HCT116 (cell line): ENCODE measurements around the gene DNAJC4. TPM values are rescaled to one million over a fixed set of nuclear protein-coding genes. Genes with fewer than 3 reads are reported as not detected.

Experiments used
- ATAC-seq: fragments of 200-7000 bp; cut with Tn5 transposase; 2 replicates; pipeline ENCODE4 v1.9.1; 2020; ENCODE audit warnings: mild to moderate bottlenecking, moderate library complexity
- BruUV-seq: library from RNA; stranded (reverse); fragments of 400-500 nt; replicated peaks from 2 replicates; lab custom pipeline; 2021; lab: Mats Ljungman, UMichigan
- CTCF ChIA-PET: fragments of 300-600 bp; sonication (Branson Sonifier 250); formaldehyde crosslinking; loops from one replicate; lab custom pipeline; 2021; ENCODE audit warnings: antibody characterized with exemption; lab: Charles Lee
- POLR2A ChIA-PET: fragments of 300-600, 350-600 bp; sonication (Branson Sonifier 250); formaldehyde crosslinking; loops from one replicate; lab custom pipeline; 2021; ENCODE audit warnings: antibody characterized with exemption; lab: Charles Lee
- RAD21 ChIA-PET, 2 experiments: fragments of 300-600 bp; sonication (Branson Sonifier 250); formaldehyde crosslinking; loops; one replicate each; lab custom pipeline; 2023; ENCODE audit warnings: low total read pairs in 2 of 2; ENCODE audit not compliant: uncharacterized antibody in 2 of 2, unreplicated experiment in 2 of 2, low non-redundant PET in 1 of 2; lab: Charles Lee
- DNase-seq: peaks from one replicate; pipeline ENCODE4 v3.0.0-alpha.2; 2010; ENCODE audit warnings: low read depth, low spot score
- H2AFZ ChIP-seq: fragments of 200-600 bp; shearing (Covaris generic), sonication (generic); 2 replicates; pipeline ENCODE4 v1.6.1; 2017; ENCODE audit warnings: low read depth, mixed run types, mixed read lengths, antibody characterized with exemption, low read length; ENCODE audit not compliant: poor library complexity, severe bottlenecking
- H3K27ac ChIP-seq: 2 replicates; pipeline ENCODE4 v1.5.1; 2012; ENCODE audit warnings: low read depth, low read length
- H3K27me3 ChIP-seq: fragments of 200-600 bp; sonication (generic); 2 replicates; pipeline ENCODE4 v1.6.1; 2016; ENCODE audit warnings: mixed run types, low read length, mixed read lengths; ENCODE audit not compliant: insufficient read depth
- H3K36me3 ChIP-seq, 2 experiments: fragments of 200-500 bp in 1 of 2; fragments of 200-600 bp in 1 of 2; sonication (Bioruptor generic) in 1 of 2; sonication (generic) in 1 of 2; 2 replicates each; pipeline versions ENCODE4 v1.5.1 to v1.6.1; 2014 to 2016; ENCODE audit warnings: low read length in 2 of 2, inconsistent platforms in 1 of 2, mixed read lengths in 1 of 2, mixed run types in 1 of 2; ENCODE audit not compliant: insufficient read depth in 2 of 2, control insufficient read depth in 1 of 2
- H3K4me1 ChIP-seq, 2 experiments: fragments of 200-600 bp in 1 of 2; sonication (generic) in 1 of 2; 2 replicates each; pipeline versions ENCODE4 v1.5.1 to v1.6.1; 2012 to 2017; ENCODE audit warnings: low read length in 2 of 2, inconsistent platforms in 1 of 2, mild to moderate bottlenecking in 1 of 2, mixed read lengths in 1 of 2, mixed run types in 1 of 2, moderate library complexity in 1 of 2; ENCODE audit not compliant: insufficient read depth in 2 of 2, control insufficient read depth in 1 of 2
- H3K4me2 ChIP-seq: fragments of 200-600 bp; sonication (generic); 2 replicates; pipeline ENCODE4 v1.6.1; 2017; ENCODE audit warnings: mixed run types, low read length, mixed read lengths
- H3K4me3 ChIP-seq, 2 experiments: fragments of 200-600 bp in 1 of 2; sonication (generic) in 1 of 2; replicated peaks in 1 of 2; 2 replicates each; pipeline ENCODE4 v1.5.1; 2011 to 2016; ENCODE audit warnings: low read length in 2 of 2, control low read depth in 1 of 2, low read depth in 1 of 2, mild to moderate bottlenecking in 1 of 2, mixed read lengths in 1 of 2, mixed run types in 1 of 2
- H3K79me2 ChIP-seq: fragments of 200-600 bp; sonication (generic); 2 replicates; pipeline ENCODE4 v1.6.1; 2017; ENCODE audit warnings: mild to moderate bottlenecking, mixed run types, low read length, moderate library complexity, mixed read lengths; ENCODE audit not compliant: insufficient read depth
- H3K9ac ChIP-seq: fragments of 200-600 bp; sonication (generic); 2 replicates; pipeline ENCODE4 v1.6.1; 2016; ENCODE audit warnings: low read length, mixed read lengths
- H3K9me2 ChIP-seq: fragments of 200-600 bp; sonication (generic), shearing (Covaris generic); 2 replicates; pipeline ENCODE4 v1.6.1; 2017; ENCODE audit warnings: mixed run types, mild to moderate bottlenecking, moderate library complexity; ENCODE audit not compliant: insufficient read depth
- H3K9me3 ChIP-seq, 2 experiments: fragments of 200-500 bp in 1 of 2; fragments of 200-600 bp in 1 of 2; sonication (Bioruptor generic) in 1 of 2; sonication (generic) in 1 of 2; 2 replicates each; pipeline ENCODE4 v1.6.1; 2014 to 2017; ENCODE audit warnings: low read length in 2 of 2, mixed read lengths in 2 of 2, inconsistent platforms in 1 of 2, low read depth in 1 of 2, mild to moderate bottlenecking in 1 of 2, mixed run types in 1 of 2, moderate library complexity in 1 of 2; ENCODE audit not compliant: control insufficient read depth in 1 of 2, insufficient read depth in 1 of 2
- H4K20me1 ChIP-seq: fragments of 200-600 bp; sonication (generic), shearing (Covaris generic); 2 replicates; pipeline ENCODE4 v1.6.1; 2017; ENCODE audit warnings: mixed run types, mild to moderate bottlenecking, moderate library complexity; ENCODE audit not compliant: insufficient read depth
- CBX3 ChIP-seq: IDR thresholded peaks from 2 replicates; pipeline ENCODE4 v1.6.1; 2012; ENCODE audit warnings: low read depth
- JUND ChIP-seq: IDR thresholded peaks from 2 replicates; pipeline ENCODE4 v1.6.1; 2012
- POLR2A ChIP-seq: IDR thresholded peaks from 2 replicates; pipeline ENCODE4 v1.7.0; 2011; ENCODE audit warnings: borderline replicate concordance; ENCODE audit not compliant: insufficient read depth, insufficient read length; ENCODE audit errors: extremely low read depth
- RAD21 ChIP-seq: IDR thresholded peaks from 2 replicates; pipeline ENCODE4 v1.6.1; 2012; ENCODE audit warnings: low read depth, mild to moderate bottlenecking
- REST ChIP-seq: IDR thresholded peaks from 2 replicates; pipeline ENCODE4 v1.6.1; 2012; ENCODE audit warnings: low read depth
- SIN3A ChIP-seq: IDR thresholded peaks from 2 replicates; pipeline ENCODE4 v1.6.1; 2012; ENCODE audit warnings: low read depth
- SRF ChIP-seq: IDR thresholded peaks from 2 replicates; pipeline ENCODE4 v1.6.1; 2012; ENCODE audit warnings: low read depth
- ZNF274 ChIP-seq: fragments of 200-500 bp; sonication (Bioruptor generic); IDR thresholded peaks from 2 replicates; pipeline ENCODE4 v1.6.1; 2014; ENCODE audit warnings: mild to moderate bottlenecking, low read depth, low read length, inconsistent platforms
- intact Hi-C: fragments of 100-400 bp; cut with micrococcal nuclease; formaldehyde crosslinking; loops from 2 replicates; pipeline ENCODE4 v1.10.0; 2022
- total RNA-seq: library from RNA; stranded (reverse); gene quantifications from one replicate; pipeline ENCODE4 v1.2.1, GENCODE V29; 2021; ENCODE audit not compliant: unreplicated experiment

Gene DNAJC4
- total RNA-seq, 1 experiment from 2014 or later: 25.8 TPM

- H3K27ac ChIP-seq: no peak overlapping the region
- no peak for ATAC-seq
- H3K4me2 ChIP-seq: no peak overlapping the region
- no peak overlapping the region for H2AFZ ChIP-seq
- no peaks in the 10 kb centered on the region for H3K9me2 ChIP-seq
- BruUV-seq: no TSS peak
- no peaks in the 10 kb centered on the region for H3K27me3 ChIP-seq
- peaks cover 2 to 3% of the 10 kb centered on the region in 2 experiments; a peak in 3 of 4 replicates for H3K4me1 ChIP-seq
- H3K4me3 ChIP-seq: no peak overlapping the region
- ChIA-PET POLR2A (interaction anchor here (0.9 kb wide), 2 partner anchors 9 to 93 kb away, joined by 3 read pairs; no protein-coding TSS in a partner anchor), RAD21 (no interaction called here), CTCF (no interaction called here)
- intact Hi-C loops: no loop called here
- no peak for DNase-seq
- H3K79me2 ChIP-seq: peaks cover 6% of the 10 kb centered on the region; the same call in 1 of the 2 replicates
- no peaks in the 10 kb centered on the region for H3K9me3 ChIP-seq
- no peak for TF ChIP-seq SIN3A
- no peak for TF ChIP-seq SRF
- no peak for TF ChIP-seq ZNF274
- no peak for TF ChIP-seq CBX3
- no peak for TF ChIP-seq JUND
- no peak for TF ChIP-seq POLR2A
- TF ChIP-seq REST: no peak
- no peak for TF ChIP-seq RAD21
- H4K20me1 ChIP-seq: no peaks in the 10 kb centered on the region
- H3K9ac ChIP-seq: no peak overlapping the region
- H3K36me3 ChIP-seq: peaks cover 24 to 55% of the 10 kb centered on the region in 2 experiments; a peak in 3 of 4 replicates
Observed at GRCh38 chr11:64261556-64262080, 31.3 kb downstream of the DNAJC4 start.
